ENCODE measurements around the gene KIAA1191.

DNA sequence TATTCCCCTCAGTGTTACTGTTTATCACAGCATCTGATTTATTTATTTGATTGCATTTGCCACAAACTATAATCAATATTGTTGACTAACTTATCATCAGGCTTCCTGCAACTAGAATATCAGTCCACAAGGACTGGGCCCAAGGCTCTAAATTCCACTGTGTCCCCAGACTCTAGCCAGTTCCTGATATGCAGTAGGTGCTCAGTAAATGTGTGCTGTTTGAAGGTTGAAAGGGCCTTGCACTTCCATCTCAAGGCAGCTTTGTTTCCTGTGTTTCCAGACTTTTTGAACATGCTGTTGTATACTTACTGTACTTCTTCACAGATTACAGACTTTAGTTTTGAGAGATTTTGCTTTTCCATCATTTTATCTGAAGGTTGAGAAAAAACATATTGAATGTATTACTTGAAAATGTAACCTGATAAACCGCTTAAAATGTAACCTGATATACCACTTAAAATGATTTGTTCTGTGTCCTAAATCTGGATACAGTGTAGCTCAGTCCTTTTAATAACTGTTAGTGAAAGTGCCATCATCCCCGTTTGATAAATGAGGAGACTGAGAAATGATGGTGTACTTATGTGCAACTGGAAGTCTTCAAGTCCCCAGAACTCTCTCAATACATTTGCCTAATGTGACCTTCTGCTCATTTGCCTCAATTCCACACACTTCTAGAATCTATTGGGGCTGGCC, 18.7 kb downstream of the KIAA1191 start:
- TF ChIP-seq, protein P1, sequence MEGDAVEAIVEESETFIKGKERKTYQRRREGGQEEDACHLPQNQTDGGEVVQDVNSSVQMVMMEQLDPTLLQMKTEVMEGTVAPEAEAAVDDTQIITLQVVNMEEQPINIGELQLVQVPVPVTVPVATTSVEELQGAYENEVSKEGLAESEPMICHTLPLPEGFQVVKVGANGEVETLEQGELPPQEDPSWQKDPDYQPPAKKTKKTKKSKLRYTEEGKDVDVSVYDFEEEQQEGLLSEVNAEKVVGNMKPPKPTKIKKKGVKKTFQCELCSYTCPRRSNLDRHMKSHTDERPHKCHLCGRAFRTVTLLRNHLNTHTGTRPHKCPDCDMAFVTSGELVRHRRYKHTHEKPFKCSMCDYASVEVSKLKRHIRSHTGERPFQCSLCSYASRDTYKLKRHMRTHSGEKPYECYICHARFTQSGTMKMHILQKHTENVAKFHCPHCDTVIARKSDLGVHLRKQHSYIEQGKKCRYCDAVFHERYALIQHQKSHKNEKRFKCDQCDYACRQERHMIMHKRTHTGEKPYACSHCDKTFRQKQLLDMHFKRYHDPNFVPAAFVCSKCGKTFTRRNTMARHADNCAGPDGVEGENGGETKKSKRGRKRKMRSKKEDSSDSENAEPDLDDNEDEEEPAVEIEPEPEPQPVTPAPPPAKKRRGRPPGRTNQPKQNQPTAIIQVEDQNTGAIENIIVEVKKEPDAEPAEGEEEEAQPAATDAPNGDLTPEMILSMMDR (IDR thresholded peaks at IDR 0.05): no peak
- TF ChIP-seq POLR2A (IDR thresholded peaks at IDR 0.05) (no peak), POLR2AphosphoS5 (IDR thresholded peaks at IDR 0.05) (no peak), EP300 (IDR thresholded peaks at IDR 0.05) (no peak)
